Measurements from ENCODE around the gene CREB5.

Gene CREB5

DNA sequence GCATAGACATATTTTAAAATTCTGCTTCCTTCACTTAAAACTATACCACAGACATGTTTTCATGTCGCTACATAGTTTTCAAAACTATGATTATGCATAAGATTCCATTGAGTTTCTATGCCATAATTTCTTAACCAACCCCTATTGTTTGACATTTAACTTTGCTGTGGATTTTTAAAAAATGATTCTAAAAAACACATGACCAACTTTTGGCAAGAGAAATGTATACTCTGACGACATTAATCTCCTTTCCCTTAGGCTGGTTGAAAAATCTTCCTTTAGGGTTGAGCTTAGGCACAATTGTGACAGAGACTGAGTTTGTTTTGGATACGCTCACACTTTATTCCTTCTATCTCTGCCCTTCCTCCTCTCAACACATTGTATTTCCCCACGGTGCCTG is 14.9 kb downstream of the CREB5 start:
- no peak for TF ChIP-seq BACH2 (CRISPR knock-in tag; IDR thresholded peaks at IDR 0.05; ENCODE audit: borderline replicate concordance)
- TF ChIP-seq ZFP3 (CRISPR knock-in tag; IDR thresholded peaks at IDR 0.05), result no peak
- no peak for TF ChIP-seq ISL1 (CRISPR knock-in tag; IDR thresholded peaks at IDR 0.05)
- TF ChIP-seq TCF4 (CRISPR knock-in tag; IDR thresholded peaks at IDR 0.05; ENCODE audit: borderline replicate concordance), result no peak
- TF ChIP-seq, protein P1, sequence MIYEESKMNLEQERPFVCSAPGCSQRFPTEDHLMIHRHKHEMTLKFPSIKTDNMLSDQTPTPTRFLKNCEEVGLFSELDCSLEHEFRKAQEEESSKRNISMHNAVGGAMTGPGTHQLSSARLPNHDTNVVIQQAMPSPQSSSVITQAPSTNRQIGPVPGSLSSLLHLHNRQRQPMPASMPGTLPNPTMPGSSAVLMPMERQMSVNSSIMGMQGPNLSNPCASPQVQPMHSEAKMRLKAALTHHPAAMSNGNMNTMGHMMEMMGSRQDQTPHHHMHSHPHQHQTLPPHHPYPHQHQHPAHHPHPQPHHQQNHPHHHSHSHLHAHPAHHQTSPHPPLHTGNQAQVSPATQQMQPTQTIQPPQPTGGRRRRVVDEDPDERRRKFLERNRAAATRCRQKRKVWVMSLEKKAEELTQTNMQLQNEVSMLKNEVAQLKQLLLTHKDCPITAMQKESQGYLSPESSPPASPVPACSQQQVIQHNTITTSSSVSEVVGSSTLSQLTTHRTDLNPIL (CRISPR knock-in tag; IDR thresholded peaks at IDR 0.05; ENCODE audit: low read depth), result no peak
- TF ChIP-seq ESRRG (CRISPR knock-in tag; IDR thresholded peaks at IDR 0.05), result no peak
- no peak for TF ChIP-seq ZNF565 (CRISPR knock-in tag; conservative IDR thresholded peaks at IDR 0.05; ENCODE audit: low read depth)
- no peak for TF ChIP-seq ZNF8 (CRISPR knock-in tag; IDR thresholded peaks at IDR 0.05)

DNA sequence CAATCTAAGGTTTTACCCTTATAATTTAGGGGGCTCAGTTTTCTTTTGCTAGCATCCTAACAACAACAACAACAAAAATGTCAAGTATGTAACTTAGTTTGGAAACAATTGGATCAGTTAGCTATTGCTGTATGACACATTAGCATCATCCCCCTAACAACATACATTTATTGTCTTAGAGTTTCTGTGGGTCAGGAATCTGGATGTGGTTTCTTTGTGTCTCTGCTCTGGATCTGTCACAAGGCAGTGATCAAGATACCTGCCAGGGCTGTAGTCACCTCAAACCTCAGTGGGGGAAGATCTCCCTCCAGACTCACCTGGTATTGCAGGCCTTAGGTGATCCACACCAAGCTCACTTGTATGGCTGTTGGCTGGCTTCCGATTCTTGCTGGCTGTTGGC is 18.3 kb downstream of the CREB5 start:
- no peak for ATAC-seq

More for the DNA sequence above, 14.9 kb downstream of the CREB5 start:
- ATAC-seq, result no peak

DNA sequence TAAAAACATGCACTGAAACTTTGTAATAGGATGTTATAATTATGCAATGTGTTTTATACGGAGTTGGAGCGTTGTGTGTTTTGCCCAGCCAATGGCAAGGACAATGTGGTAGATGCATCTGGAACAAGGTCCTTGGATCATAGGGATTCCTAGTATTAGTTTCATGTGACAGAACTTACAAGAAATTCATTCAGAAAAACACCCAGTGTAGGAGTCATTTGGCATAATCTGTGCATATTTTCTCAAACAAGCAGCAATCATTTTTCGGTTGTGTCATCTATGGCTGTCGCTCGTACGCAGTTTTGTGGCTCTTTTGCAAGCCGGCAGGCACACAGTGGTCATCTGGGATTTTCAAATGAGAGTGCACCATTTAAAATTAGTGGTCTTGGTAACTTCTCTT is 19.8 kb downstream of the CREB5 start:
- no peak for ATAC-seq
- TF ChIP-seq, protein P1 (CRISPR knock-in tag; IDR thresholded peaks at IDR 0.05; ENCODE audit: low read depth), result no peak

More for the DNA sequence above, 18.3 kb downstream of the CREB5 start:
- TF ChIP-seq, protein P2, sequence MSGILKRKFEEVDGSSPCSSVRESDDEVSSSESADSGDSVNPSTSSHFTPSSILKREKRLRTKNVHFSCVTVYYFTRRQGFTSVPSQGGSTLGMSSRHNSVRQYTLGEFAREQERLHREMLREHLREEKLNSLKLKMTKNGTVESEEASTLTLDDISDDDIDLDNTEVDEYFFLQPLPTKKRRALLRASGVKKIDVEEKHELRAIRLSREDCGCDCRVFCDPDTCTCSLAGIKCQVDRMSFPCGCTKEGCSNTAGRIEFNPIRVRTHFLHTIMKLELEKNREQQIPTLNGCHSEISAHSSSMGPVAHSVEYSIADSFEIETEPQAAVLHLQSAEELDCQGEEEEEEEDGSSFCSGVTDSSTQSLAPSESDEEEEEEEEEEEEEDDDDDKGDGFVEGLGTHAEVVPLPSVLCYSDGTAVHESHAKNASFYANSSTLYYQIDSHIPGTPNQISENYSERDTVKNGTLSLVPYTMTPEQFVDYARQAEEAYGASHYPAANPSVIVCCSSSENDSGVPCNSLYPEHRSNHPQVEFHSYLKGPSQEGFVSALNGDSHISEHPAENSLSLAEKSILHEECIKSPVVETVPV (CRISPR knock-in tag; IDR thresholded peaks at IDR 0.05), result no peak
- TF ChIP-seq GLIS3 (CRISPR knock-in tag; IDR thresholded peaks at IDR 0.05), result no peak
- TF ChIP-seq ZFP30 (CRISPR knock-in tag; IDR thresholded peaks at IDR 0.05), result no peak
- TF ChIP-seq, protein P3, sequence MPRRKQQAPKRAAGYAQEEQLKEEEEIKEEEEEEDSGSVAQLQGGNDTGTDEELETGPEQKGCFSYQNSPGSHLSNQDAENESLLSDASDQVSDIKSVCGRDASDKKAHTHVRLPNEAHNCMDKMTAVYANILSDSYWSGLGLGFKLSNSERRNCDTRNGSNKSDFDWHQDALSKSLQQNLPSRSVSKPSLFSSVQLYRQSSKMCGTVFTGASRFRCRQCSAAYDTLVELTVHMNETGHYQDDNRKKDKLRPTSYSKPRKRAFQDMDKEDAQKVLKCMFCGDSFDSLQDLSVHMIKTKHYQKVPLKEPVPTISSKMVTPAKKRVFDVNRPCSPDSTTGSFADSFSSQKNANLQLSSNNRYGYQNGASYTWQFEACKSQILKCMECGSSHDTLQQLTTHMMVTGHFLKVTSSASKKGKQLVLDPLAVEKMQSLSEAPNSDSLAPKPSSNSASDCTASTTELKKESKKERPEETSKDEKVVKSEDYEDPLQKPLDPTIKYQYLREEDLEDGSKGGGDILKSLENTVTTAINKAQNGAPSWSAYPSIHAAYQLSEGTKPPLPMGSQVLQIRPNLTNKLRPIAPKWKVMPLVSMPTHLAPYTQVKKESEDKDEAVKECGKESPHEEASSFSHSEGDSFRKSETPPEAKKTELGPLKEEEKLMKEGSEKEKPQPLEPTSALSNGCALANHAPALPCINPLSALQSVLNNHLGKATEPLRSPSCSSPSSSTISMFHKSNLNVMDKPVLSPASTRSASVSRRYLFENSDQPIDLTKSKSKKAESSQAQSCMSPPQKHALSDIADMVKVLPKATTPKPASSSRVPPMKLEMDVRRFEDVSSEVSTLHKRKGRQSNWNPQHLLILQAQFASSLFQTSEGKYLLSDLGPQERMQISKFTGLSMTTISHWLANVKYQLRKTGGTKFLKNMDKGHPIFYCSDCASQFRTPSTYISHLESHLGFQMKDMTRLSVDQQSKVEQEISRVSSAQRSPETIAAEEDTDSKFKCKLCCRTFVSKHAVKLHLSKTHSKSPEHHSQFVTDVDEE (CRISPR knock-in tag; IDR thresholded peaks at IDR 0.05), result no peak
- TF ChIP-seq, protein P4, sequence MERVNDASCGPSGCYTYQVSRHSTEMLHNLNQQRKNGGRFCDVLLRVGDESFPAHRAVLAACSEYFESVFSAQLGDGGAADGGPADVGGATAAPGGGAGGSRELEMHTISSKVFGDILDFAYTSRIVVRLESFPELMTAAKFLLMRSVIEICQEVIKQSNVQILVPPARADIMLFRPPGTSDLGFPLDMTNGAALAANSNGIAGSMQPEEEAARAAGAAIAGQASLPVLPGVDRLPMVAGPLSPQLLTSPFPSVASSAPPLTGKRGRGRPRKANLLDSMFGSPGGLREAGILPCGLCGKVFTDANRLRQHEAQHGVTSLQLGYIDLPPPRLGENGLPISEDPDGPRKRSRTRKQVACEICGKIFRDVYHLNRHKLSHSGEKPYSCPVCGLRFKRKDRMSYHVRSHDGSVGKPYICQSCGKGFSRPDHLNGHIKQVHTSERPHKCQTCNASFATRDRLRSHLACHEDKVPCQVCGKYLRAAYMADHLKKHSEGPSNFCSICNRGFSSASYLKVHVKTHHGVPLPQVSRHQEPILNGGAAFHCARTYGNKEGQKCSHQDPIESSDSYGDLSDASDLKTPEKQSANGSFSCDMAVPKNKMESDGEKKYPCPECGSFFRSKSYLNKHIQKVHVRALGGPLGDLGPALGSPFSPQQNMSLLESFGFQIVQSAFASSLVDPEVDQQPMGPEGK (CRISPR knock-in tag; IDR thresholded peaks at IDR 0.05; ENCODE audit: borderline replicate concordance), result no peak
- no peak for TF ChIP-seq ZNF565 (CRISPR knock-in tag; conservative IDR thresholded peaks at IDR 0.05; ENCODE audit: low read depth)
- TF ChIP-seq BACH2 (CRISPR knock-in tag; IDR thresholded peaks at IDR 0.05; ENCODE audit: borderline replicate concordance), result no peak
- no peak for TF ChIP-seq ZFP3 (CRISPR knock-in tag; IDR thresholded peaks at IDR 0.05)

DNA sequence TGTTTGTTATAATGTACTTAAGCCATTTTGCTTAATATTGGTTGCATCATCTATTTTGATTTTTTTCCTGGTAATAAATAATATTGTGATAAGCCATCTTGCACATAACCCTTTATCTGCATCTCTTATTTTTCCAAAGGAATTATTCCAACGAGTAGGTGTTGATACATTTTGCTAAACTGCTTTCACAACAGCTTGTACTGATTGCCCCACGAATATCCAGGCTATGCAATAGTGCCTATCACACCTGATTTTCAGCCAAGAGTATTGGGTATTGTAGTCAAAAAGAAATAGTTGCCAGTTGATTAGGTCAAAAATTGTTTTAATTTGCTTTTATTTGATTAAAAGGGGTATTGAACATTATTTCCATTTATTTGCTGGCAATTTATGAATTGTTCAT is 20.7 kb downstream of the CREB5 start:
- no peak for ATAC-seq
- no peak for TF ChIP-seq ZC3H10 (CRISPR knock-in tag; IDR thresholded peaks at IDR 0.05)
- no peak for TF ChIP-seq ESRRG (CRISPR knock-in tag; IDR thresholded peaks at IDR 0.05)
- no peak for TF ChIP-seq ZNF565 (CRISPR knock-in tag; conservative IDR thresholded peaks at IDR 0.05; ENCODE audit: low read depth)
- TF ChIP-seq ARNTL (CRISPR knock-in tag; IDR thresholded peaks at IDR 0.05; ENCODE audit: borderline replicate concordance, low read depth), result no peak
- no peak for TF ChIP-seq BACH2 (CRISPR knock-in tag; IDR thresholded peaks at IDR 0.05; ENCODE audit: borderline replicate concordance)
- TF ChIP-seq OSR1 (CRISPR knock-in tag; IDR thresholded peaks at IDR 0.05), result no peak
- TF ChIP-seq ZNF8 (CRISPR knock-in tag; IDR thresholded peaks at IDR 0.05), result no peak
- TF ChIP-seq, protein P5, sequence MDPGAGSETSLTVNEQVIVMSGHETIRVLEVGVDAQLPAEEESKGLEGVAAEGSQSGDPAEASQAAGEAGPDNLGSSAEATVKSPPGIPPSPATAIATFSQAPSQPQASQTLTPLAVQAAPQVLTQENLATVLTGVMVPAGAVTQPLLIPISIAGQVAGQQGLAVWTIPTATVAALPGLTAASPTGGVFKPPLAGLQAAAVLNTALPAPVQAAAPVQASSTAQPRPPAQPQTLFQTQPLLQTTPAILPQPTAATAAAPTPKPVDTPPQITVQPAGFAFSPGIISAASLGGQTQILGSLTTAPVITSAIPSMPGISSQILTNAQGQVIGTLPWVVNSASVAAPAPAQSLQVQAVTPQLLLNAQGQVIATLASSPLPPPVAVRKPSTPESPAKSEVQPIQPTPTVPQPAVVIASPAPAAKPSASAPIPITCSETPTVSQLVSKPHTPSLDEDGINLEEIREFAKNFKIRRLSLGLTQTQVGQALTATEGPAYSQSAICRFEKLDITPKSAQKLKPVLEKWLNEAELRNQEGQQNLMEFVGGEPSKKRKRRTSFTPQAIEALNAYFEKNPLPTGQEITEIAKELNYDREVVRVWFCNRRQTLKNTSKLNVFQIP (CRISPR knock-in tag; IDR thresholded peaks at IDR 0.05; ENCODE audit: borderline replicate concordance, low read depth), result no peak
- TF ChIP-seq, protein P4 (CRISPR knock-in tag; IDR thresholded peaks at IDR 0.05; ENCODE audit: borderline replicate concordance), result no peak
- TF ChIP-seq SNAI2 (CRISPR knock-in tag; IDR thresholded peaks at IDR 0.05), result no peak
- no peak for TF ChIP-seq TOX (CRISPR knock-in tag; IDR thresholded peaks at IDR 0.05; ENCODE audit: borderline replicate concordance)
- no peak for TF ChIP-seq ZNF70 (CRISPR knock-in tag; IDR thresholded peaks at IDR 0.05)
- TF ChIP-seq, protein P3 (CRISPR knock-in tag; IDR thresholded peaks at IDR 0.05), result no peak

Measured in SK-N-SH treated with all-trans-retinoic acid at 6 μM for 48 hours (cell line).